HCT116 (cell line): ENCODE data around the gene MUC5B.

Experiments
- CEBPB ChIP-seq: IDR thresholded peaks from 2 replicates; pipeline ENCODE4 v1.6.1; 2012; ENCODE audit warnings: low read depth
- EZH2phosphoT487 ChIP-seq: fragments of 200-600 bp; IDR thresholded peaks from 2 replicates; pipeline ENCODE4 v1.6.1; 2018; ENCODE audit warnings: antibody characterized with exemption, borderline replicate concordance
- JUND ChIP-seq: IDR thresholded peaks from 2 replicates; pipeline ENCODE4 v1.6.1; 2012
- MAX ChIP-seq: IDR thresholded peaks from 2 replicates; pipeline ENCODE4 v1.6.1; 2012
- SP1 ChIP-seq: IDR thresholded peaks from 2 replicates; pipeline ENCODE4 v1.6.1; 2012; ENCODE audit warnings: low read depth
- ZNF274 ChIP-seq: fragments of 200-500 bp; sonication (Bioruptor generic); IDR thresholded peaks from 2 replicates; pipeline ENCODE4 v1.6.1; 2014; ENCODE audit warnings: mild to moderate bottlenecking, low read depth, low read length, inconsistent platforms
- TF ChIP-seq, protein P1 (sequence below): IDR thresholded peaks from 2 replicates; pipeline ENCODE4 v1.6.1; 2012; ENCODE audit warnings: low read depth
- TF ChIP-seq, protein P2 (sequence below), 3 experiments: fragments of 200-600 bp in 1 of 3; sonication (generic) in 1 of 3; IDR thresholded peaks in 2 of 3; conservative IDR thresholded peaks in 1 of 3; 2 replicates each; pipeline ENCODE4 v1.5.1; 2012 to 2017; ENCODE audit warnings: low read depth in 2 of 3, low read length in 2 of 3, antibody characterized with exemption in 1 of 3, borderline replicate concordance in 1 of 3, control low read depth in 1 of 3, mild to moderate bottlenecking in 1 of 3, mixed read lengths in 1 of 3, mixed run types in 1 of 3, moderate library complexity in 1 of 3; ENCODE audit not compliant: insufficient read depth in 1 of 3

GRCh38 chr11:1231396-1232020 lies 8.6 kb downstream of the MUC5B start:
- TF ChIP-seq EZH2phosphoT487 (no peak), SP1 (no peak), JUND (no peak), ZNF274 (no peak), CEBPB (no peak), MAX (no peak)
- TF ChIP-seq, protein P1, sequence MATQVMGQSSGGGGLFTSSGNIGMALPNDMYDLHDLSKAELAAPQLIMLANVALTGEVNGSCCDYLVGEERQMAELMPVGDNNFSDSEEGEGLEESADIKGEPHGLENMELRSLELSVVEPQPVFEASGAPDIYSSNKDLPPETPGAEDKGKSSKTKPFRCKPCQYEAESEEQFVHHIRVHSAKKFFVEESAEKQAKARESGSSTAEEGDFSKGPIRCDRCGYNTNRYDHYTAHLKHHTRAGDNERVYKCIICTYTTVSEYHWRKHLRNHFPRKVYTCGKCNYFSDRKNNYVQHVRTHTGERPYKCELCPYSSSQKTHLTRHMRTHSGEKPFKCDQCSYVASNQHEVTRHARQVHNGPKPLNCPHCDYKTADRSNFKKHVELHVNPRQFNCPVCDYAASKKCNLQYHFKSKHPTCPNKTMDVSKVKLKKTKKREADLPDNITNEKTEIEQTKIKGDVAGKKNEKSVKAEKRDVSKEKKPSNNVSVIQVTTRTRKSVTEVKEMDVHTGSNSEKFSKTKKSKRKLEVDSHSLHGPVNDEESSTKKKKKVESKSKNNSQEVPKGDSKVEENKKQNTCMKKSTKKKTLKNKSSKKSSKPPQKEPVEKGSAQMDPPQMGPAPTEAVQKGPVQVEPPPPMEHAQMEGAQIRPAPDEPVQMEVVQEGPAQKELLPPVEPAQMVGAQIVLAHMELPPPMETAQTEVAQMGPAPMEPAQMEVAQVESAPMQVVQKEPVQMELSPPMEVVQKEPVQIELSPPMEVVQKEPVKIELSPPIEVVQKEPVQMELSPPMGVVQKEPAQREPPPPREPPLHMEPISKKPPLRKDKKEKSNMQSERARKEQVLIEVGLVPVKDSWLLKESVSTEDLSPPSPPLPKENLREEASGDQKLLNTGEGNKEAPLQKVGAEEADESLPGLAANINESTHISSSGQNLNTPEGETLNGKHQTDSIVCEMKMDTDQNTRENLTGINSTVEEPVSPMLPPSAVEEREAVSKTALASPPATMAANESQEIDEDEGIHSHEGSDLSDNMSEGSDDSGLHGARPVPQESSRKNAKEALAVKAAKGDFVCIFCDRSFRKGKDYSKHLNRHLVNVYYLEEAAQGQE, result no peak
- TF ChIP-seq, protein P2, sequence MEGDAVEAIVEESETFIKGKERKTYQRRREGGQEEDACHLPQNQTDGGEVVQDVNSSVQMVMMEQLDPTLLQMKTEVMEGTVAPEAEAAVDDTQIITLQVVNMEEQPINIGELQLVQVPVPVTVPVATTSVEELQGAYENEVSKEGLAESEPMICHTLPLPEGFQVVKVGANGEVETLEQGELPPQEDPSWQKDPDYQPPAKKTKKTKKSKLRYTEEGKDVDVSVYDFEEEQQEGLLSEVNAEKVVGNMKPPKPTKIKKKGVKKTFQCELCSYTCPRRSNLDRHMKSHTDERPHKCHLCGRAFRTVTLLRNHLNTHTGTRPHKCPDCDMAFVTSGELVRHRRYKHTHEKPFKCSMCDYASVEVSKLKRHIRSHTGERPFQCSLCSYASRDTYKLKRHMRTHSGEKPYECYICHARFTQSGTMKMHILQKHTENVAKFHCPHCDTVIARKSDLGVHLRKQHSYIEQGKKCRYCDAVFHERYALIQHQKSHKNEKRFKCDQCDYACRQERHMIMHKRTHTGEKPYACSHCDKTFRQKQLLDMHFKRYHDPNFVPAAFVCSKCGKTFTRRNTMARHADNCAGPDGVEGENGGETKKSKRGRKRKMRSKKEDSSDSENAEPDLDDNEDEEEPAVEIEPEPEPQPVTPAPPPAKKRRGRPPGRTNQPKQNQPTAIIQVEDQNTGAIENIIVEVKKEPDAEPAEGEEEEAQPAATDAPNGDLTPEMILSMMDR (IDR thresholded peaks at IDR 0.05 in 2 of 3, conservative IDR thresholded peaks at IDR 0.05 in 1 of 3; ENCODE audit: borderline replicate concordance in 1 of 3, insufficient read depth in 1 of 3, low read depth in 2 of 3, low read length in 2 of 3), result no peak
